ENCODE measurements around the gene TRUB1. TPM values are rescaled to one million over a fixed set of nuclear protein-coding genes. Genes with fewer than 3 reads are reported as not detected.

The TRUB1 gene
- total RNA-seq, 1 experiment from 2014 or later, result 30.4 TPM

GRCh38 chr10:114928818-114929217 lies 9.2 kb upstream of the TRUB1 start:
- in situ Hi-C loops (cut with HindIII; ENCODE audit: low pct_unique_long_range_greater_than_20kb, low sequenced_read_pairs), result no loop called here
- TF ChIP-seq SIN3A (IDR thresholded peaks at IDR 0.05; ENCODE audit: borderline replicate concordance, insufficient read depth, low read depth, low read length), result no peak
- no peak for TF ChIP-seq CTCF (IDR thresholded peaks at IDR 0.05)
- no peak for TF ChIP-seq POLR2AphosphoS5 (IDR thresholded peaks at IDR 0.05; ENCODE audit: low read depth, low read length)
- no peak for TF ChIP-seq REST (IDR thresholded peaks at IDR 0.05; ENCODE audit: insufficient read depth in 1 of 2, low read depth in 2 of 2, low read length in 1 of 2)
- no peak for TF ChIP-seq TCF7L2 (IDR thresholded peaks at IDR 0.05; ENCODE audit: low read depth, low read length)

GRCh38 chr10:114930320-114930719 lies 7.7 kb upstream of the TRUB1 start:
- no peak overlapping the region for H3K4me3 ChIP-seq (ENCODE audit: low read depth in 2 of 2, low read length in 2 of 2)
- no peak for TF ChIP-seq CTCF (IDR thresholded peaks at IDR 0.05)
- TF ChIP-seq SIN3A (IDR thresholded peaks at IDR 0.05; ENCODE audit: borderline replicate concordance, insufficient read depth, low read depth, low read length), result no peak
- no peak for TF ChIP-seq REST (IDR thresholded peaks at IDR 0.05; ENCODE audit: insufficient read depth in 1 of 2, low read depth in 2 of 2, low read length in 1 of 2)
- TF ChIP-seq POLR2AphosphoS5 (IDR thresholded peaks at IDR 0.05; ENCODE audit: low read depth, low read length), result no peak
- no peaks in the 10 kb centered on the region for H3K27me3 ChIP-seq (ENCODE audit: control insufficient read depth, insufficient read depth, low read length)
- no peaks in the 10 kb centered on the region; the same call in 1 of the 2 replicates for H3K9me3 ChIP-seq (ENCODE audit: control insufficient read depth, insufficient read depth, low read depth, low read length)
- no peak overlapping the region for H3K27ac ChIP-seq (ENCODE audit: low read length)
- peaks cover 8% of the 10 kb centered on the region for H3K4me1 ChIP-seq (ENCODE audit: control insufficient read depth, insufficient read depth, low read length)
- CTCF ChIA-PET, result no interaction called here
- DNase-seq (ENCODE audit: low read depth, low spot score), result no peak
- intact Hi-C loops (cut with micrococcal nuclease; ENCODE audit: unreplicated experiment) (no loop called here), in situ Hi-C loops (cut with HindIII; ENCODE audit: low pct_unique_long_range_greater_than_20kb, low sequenced_read_pairs) (no loop called here)
- ATAC-seq, result no peak
- no TSS peak for BruUV-seq (replicated peaks)
- no peaks in the 10 kb centered on the region for H3K36me3 ChIP-seq (ENCODE audit: control insufficient read depth, insufficient read depth, low read length)
- POLR2A ChIA-PET, result no interaction called here

More at GRCh38 chr10:114928818-114929217, 9.2 kb upstream of the TRUB1 start:
- DNase-seq (ENCODE audit: low read depth, low spot score), result no peak
- ATAC-seq, result no peak
- H3K4me3 ChIP-seq (ENCODE audit: low read depth in 2 of 2, low read length in 2 of 2), result no peak overlapping the region
- no TSS peak for BruUV-seq (replicated peaks)
- ChIA-PET CTCF (no interaction called here), POLR2A (interaction anchor here (0.7 kb wide), 1 partner anchor 166 kb away, joined by 3 read pairs; no protein-coding TSS in a partner anchor)
- no peaks in the 10 kb centered on the region; the same call in 1 of the 2 replicates for H3K9me3 ChIP-seq (ENCODE audit: control insufficient read depth, insufficient read depth, low read depth, low read length)
- H3K27me3 ChIP-seq (ENCODE audit: control insufficient read depth, insufficient read depth, low read length), result no peaks in the 10 kb centered on the region
- H3K36me3 ChIP-seq (ENCODE audit: control insufficient read depth, insufficient read depth, low read length), result no peaks in the 10 kb centered on the region
- H3K27ac ChIP-seq (ENCODE audit: low read length), result no peak overlapping the region
- intact Hi-C loops (cut with micrococcal nuclease; ENCODE audit: unreplicated experiment), result no loop called here
- H3K4me1 ChIP-seq (ENCODE audit: control insufficient read depth, insufficient read depth, low read length), result peaks cover 10% of the 10 kb centered on the region

Measured in Panc1 (cell line).